Mesendoderm (in vitro differentiated cells): ENCODE data around the gene KRT14.

Source experiments
- DNase-seq: peaks from one replicate; pipeline ENCODE4 v3.0.0; 2013
- H2AK5ac ChIP-seq: 2 replicates; pipeline ENCODE4 v1.6.1; 2013; ENCODE audit warnings: low read length, inconsistent platforms
- H2BK120ac ChIP-seq: 2 replicates; pipeline ENCODE4 v1.6.1; 2013; ENCODE audit warnings: low read depth, mild to moderate bottlenecking, low read length, moderate library complexity, mixed read lengths
- H2BK15ac ChIP-seq: replicated peaks from 2 replicates; pipeline ENCODE4 v1.6.1; 2013; ENCODE audit warnings: low read depth, mild to moderate bottlenecking, moderate library complexity
- H2BK5ac ChIP-seq: 2 replicates; pipeline ENCODE4 v1.6.1; 2013; ENCODE audit warnings: low read length, inconsistent platforms
- H3K18ac ChIP-seq: 2 replicates; pipeline ENCODE4 v1.6.1; 2013; ENCODE audit warnings: mild to moderate bottlenecking, low read length, mixed read lengths
- H3K23ac ChIP-seq: one replicate; pipeline ENCODE4 v1.6.1; 2013; ENCODE audit warnings: low read length
- H3K27ac ChIP-seq: 2 replicates; pipeline ENCODE4 v1.5.1; 2013; ENCODE audit warnings: low read depth, mild to moderate bottlenecking, inconsistent platforms, low read length, moderate library complexity
- H3K27me3 ChIP-seq: 2 replicates; pipeline ENCODE4 v1.6.1; 2013; ENCODE audit warnings: low read length, control low read depth, mild to moderate bottlenecking, inconsistent platforms; ENCODE audit not compliant: insufficient read depth, poor library complexity
- H3K36me3 ChIP-seq: 2 replicates; pipeline ENCODE4 v1.6.1; 2013; ENCODE audit warnings: low read length, inconsistent platforms; ENCODE audit not compliant: control insufficient read depth, insufficient read depth
- H3K4ac ChIP-seq: one replicate; pipeline ENCODE4 v1.6.1; 2013; ENCODE audit warnings: low read depth, mild to moderate bottlenecking, low read length, moderate library complexity
- H3K4me1 ChIP-seq: 2 replicates; pipeline ENCODE4 v1.6.1; 2013; ENCODE audit warnings: low read depth, low read length, inconsistent platforms; ENCODE audit not compliant: control insufficient read depth
- H3K4me2 ChIP-seq: 2 replicates; pipeline ENCODE4 v1.6.1; 2013; ENCODE audit warnings: low read length
- H3K4me3 ChIP-seq: 2 replicates; pipeline ENCODE4 v1.5.1; 2013; ENCODE audit warnings: mild to moderate bottlenecking, low read length
- H3K56ac ChIP-seq: one replicate; pipeline ENCODE4 v1.6.1; 2013; ENCODE audit warnings: low read length
- H3K79me1 ChIP-seq: 2 replicates; pipeline ENCODE4 v1.6.1; 2013; ENCODE audit warnings: low read length, inconsistent platforms
- H3K79me2 ChIP-seq: 2 replicates; pipeline ENCODE4 v1.6.1; 2013; ENCODE audit warnings: mild to moderate bottlenecking, low read length; ENCODE audit not compliant: control insufficient read depth, insufficient read depth
- H3K9ac ChIP-seq: 2 replicates; pipeline ENCODE4 v1.6.1; 2013; ENCODE audit warnings: low read length, inconsistent platforms
- H4K5ac ChIP-seq: one replicate; pipeline ENCODE4 v1.6.1; 2013; ENCODE audit warnings: low read length
- H4K8ac ChIP-seq: one replicate; pipeline ENCODE4 v1.6.1; 2013; ENCODE audit warnings: low read depth, mild to moderate bottlenecking, control low read depth, low read length, moderate library complexity
- whole genome bisulfite sequencing: extraction: QIAGEN DNeasy Blood & Tissue Kit; methylation state at CpG from one replicate; pipeline ENCODE4 v1.1.7; 2013; ENCODE audit warnings: low lambda C conversion rate, missing lambda C conversion rate; ENCODE audit not compliant: insufficient coverage; ENCODE audit errors: extremely low coverage; 5-methylcytosine and 5-hydroxymethylcytosine counted together

KRT14 gene

DNA sequence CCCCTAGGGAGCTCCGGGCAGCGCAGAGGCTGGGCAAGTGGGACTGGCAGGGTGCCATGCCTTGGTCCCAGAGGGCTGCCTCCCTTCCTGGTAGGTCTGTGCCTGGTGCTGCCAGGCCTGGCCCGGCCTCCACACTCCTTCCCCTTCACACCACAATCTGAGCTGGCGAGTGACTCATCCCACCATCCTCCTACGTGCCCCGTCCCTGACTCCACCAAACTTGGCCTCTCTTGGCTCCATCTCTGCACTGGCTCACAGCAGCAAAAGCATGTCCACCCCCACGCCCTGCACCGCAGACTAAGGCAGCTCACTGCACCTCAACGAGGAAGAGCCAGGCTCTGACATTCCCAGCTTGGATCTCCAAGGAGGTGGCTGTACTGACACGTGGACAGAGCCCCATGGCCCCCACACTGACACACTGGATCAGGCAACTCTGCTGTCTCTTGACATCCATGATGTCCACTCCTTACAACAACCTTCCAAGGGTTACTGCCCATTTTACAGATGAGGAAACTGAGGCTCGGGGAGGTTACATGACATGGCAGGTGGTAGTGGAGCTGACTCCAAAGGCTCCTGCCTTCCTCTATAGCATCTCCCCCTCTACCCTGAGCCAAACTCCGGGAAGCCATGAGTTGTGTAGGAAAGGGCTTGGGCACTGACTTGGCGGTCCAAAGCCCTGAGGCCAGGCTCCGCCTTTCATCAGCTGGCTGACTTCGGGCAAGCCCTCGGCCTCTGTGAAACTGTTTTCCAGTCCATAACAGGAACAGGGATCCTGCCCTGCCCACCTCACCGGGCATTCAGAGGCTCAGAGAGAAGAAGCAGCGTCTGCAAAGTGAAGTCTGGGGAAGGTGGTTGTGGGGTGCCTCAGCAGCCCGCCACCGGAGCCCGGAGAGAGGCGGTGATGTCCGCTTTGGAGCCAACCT, 38.5 kb downstream of the KRT14 start:
- Histone ChIP-seq H3K79me2 (no peaks in the 10 kb centered on the region), H3K4ac (no peak overlapping the region), H3K56ac (peak overlapping the region; percentile 80), H3K4me2 (no peak overlapping the region), H2BK15ac (no peak overlapping the region), H4K5ac (no peak overlapping the region), H4K8ac (no peak overlapping the region), H2BK5ac (no peak overlapping the region), H3K23ac (peak overlapping the region; percentile 9), H3K4me1 (no peaks in the 10 kb centered on the region), H3K27ac (no peak overlapping the region), H3K27me3 (no peaks in the 10 kb centered on the region), H3K9ac (peak overlapping the region; percentile 42), H2AK5ac (peak overlapping the region; percentile 87), H3K18ac (peak overlapping the region; percentile 9), H3K4me3 (no peak overlapping the region), H3K36me3 (no peaks in the 10 kb centered on the region), H3K79me1 (no peaks in the 10 kb centered on the region), H2BK120ac (no peak overlapping the region)
- DNase-seq = no peak
- WGBS = no CpG with 5 or more reads among the region's 23 CpGs

DNA sequence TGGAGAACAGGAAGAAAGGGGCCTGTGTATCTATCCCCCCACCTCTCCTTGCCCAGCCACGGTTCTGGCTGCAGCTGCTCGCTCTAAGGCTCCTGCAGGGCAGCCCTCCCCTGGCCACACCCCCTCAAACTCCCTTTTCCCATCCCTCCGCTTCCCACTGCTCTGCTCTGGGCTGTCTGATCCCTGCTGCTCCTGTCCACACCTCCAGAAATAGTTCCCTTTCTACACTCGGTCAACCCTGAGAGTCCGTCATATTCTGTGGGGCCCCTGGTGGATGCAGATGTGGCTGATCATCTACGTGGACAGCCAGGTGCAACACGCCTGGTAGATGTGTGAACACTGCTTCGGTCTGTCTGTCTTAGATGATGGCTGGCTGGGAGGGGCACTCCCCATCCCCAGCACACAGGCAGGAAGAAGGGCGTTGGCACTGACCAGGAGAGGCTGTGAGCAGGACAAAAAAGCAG, 39.3 kb downstream of the KRT14 start:
- Histone ChIP-seq H3K4ac (no peak overlapping the region), H3K79me1 (no peaks in the 10 kb centered on the region), H3K36me3 (no peaks in the 10 kb centered on the region), H4K5ac (no peak overlapping the region), H2BK120ac (no peak overlapping the region), H3K4me1 (no peaks in the 10 kb centered on the region), H3K27me3 (no peaks in the 10 kb centered on the region), H4K8ac (no peak overlapping the region), H3K56ac (peak overlapping the region; percentile 12), H3K4me3 (no peak overlapping the region), H2BK5ac (no peak overlapping the region), H3K18ac (no peak overlapping the region), H2AK5ac (no peak overlapping the region), H3K23ac (no peak overlapping the region), H3K27ac (no peak overlapping the region), H3K9ac (no peak overlapping the region), H2BK15ac (no peak overlapping the region), H3K79me2 (no peaks in the 10 kb centered on the region), H3K4me2 (no peak overlapping the region)
- WGBS = no CpG with 5 or more reads among the region's 9 CpGs
- DNase-seq = no peak

DNA sequence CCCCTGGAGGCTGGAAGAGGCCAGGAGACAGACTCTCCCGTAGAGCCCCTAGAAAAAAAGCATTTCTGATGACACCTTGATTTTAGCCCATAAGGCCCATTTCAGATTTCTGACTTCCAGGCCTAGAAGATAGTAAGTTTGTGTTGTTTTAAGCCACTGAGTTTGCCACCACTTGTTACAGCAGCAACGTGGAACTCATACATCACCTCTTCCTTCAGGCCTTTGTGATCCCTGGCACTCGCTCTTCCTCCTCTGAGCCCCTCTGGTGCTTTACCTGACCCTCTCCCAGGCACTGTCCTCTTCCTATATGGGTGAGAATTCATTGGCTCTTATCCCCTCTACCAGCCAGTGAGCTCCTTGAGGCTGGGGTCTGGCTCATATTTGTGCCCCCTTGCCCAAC, 39.9 kb downstream of the KRT14 start:
- Histone ChIP-seq H3K27me3 (no peaks in the 10 kb centered on the region), H2BK120ac (no peak overlapping the region), H3K79me2 (no peaks in the 10 kb centered on the region), H3K4me2 (no peak overlapping the region), H3K18ac (no peak overlapping the region), H3K23ac (no peak overlapping the region), H2AK5ac (no peak overlapping the region), H2BK5ac (no peak overlapping the region), H3K36me3 (no peaks in the 10 kb centered on the region), H3K4ac (no peak overlapping the region), H2BK15ac (no peak overlapping the region), H3K56ac (no peak overlapping the region), H4K8ac (no peak overlapping the region), H3K79me1 (no peaks in the 10 kb centered on the region), H3K4me3 (no peak overlapping the region), H3K9ac (no peak overlapping the region), H4K5ac (no peak overlapping the region), H3K4me1 (no peaks in the 10 kb centered on the region), H3K27ac (no peak overlapping the region)
- no CpG with 5 or more reads among the region's 3 CpGs for WGBS
- no peak for DNase-seq

DNA sequence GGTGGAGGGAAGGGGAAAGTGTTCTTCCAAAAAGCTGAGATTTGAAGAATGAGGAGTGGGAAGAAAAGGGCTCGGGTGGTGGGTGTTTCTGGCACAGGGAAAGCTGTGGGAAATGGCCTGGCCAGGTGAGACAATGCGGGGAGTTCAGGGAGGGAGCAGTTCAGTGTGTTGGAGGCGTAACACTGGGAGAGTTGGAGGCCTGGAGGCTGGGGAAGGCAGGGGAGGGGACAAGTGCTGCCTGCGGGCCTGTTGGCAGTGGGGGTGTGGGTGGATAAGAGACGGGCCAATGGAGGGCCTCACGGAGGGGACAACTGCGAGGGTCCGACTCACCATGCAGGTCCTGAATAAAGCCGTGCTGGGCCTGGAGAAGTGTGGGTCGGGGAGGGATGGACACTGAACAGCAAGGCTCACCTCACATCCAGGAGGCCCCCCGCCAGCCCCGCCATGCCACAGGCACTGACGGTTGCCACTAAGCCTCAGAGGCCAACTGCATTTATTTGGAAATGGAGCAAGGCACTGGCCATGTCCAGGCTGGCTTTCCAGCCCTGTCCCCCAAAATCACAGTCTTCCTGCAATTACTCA, 40.8 kb downstream of the KRT14 start:
- Histone ChIP-seq H4K8ac (no peak overlapping the region), H3K18ac (no peak overlapping the region), H3K23ac (no peak overlapping the region), H3K36me3 (no peaks in the 10 kb centered on the region), H3K4me1 (no peaks in the 10 kb centered on the region), H3K79me2 (no peaks in the 10 kb centered on the region), H2BK15ac (no peak overlapping the region), H2AK5ac (no peak overlapping the region), H2BK120ac (no peak overlapping the region), H2BK5ac (no peak overlapping the region), H3K4me3 (no peak overlapping the region), H3K4ac (no peak overlapping the region), H3K9ac (no peak overlapping the region), H3K56ac (no peak overlapping the region), H3K27me3 (no peaks in the 10 kb centered on the region), H4K5ac (no peak overlapping the region), H3K79me1 (no peaks in the 10 kb centered on the region), H3K27ac (no peak overlapping the region), H3K4me2 (no peak overlapping the region)
- no peak for DNase-seq
- no CpG with 5 or more reads among the region's 13 CpGs for WGBS

DNA sequence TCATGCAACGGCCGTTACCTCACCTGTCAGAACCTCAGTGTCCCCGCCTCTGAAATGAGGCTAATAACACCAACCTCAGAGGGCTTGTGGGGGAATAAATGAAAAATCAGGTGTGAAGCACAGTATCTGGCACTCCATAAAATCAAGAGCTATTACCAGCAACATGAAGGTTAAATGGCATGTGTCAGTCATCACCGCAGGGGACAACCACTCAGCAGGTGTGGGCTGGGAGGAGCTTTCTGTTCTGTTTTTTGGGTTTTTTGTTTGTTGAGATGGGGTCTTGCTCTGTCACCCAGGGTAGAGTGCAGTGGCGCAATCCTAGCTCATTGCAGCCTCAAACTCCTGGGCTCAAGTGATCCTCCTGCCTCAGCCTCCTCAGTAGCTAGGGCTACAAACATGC, 41.8 kb downstream of the KRT14 start:
- no peak for DNase-seq
- no CpG with 5 or more reads among the region's 5 CpGs for WGBS

More for the DNA sequence above, 41.8 kb downstream of the KRT14 start:
- no peaks in the 10 kb centered on the region for H3K27me3 ChIP-seq
- no peak overlapping the region for H3K4me2 ChIP-seq
- no peak overlapping the region for H3K18ac ChIP-seq
- no peak overlapping the region for H4K8ac ChIP-seq
- no peak overlapping the region for H2BK15ac ChIP-seq
- no peak overlapping the region for H4K5ac ChIP-seq
- no peak overlapping the region for H3K9ac ChIP-seq
- H3K4ac ChIP-seq = no peak overlapping the region
- H3K4me1 ChIP-seq = no peaks in the 10 kb centered on the region
- H2AK5ac ChIP-seq = no peak overlapping the region
- no peaks in the 10 kb centered on the region for H3K36me3 ChIP-seq
- H2BK5ac ChIP-seq = no peak overlapping the region
- H3K4me3 ChIP-seq = no peak overlapping the region
- no peak overlapping the region for H3K27ac ChIP-seq
- no peak overlapping the region for H2BK120ac ChIP-seq
- no peak overlapping the region for H3K23ac ChIP-seq
- no peaks in the 10 kb centered on the region for H3K79me1 ChIP-seq
- no peak overlapping the region for H3K56ac ChIP-seq
- no peaks in the 10 kb centered on the region for H3K79me2 ChIP-seq
